NCI-H446 (cell line): ENCODE results near the gene FAM184A.

ENCODE experiments used
- DNase-seq, 2 experiments: peaks; one replicate each; lab custom pipeline; 2025; lab: John Stamatoyannopoulos, UW

FAM184A gene

GRCh38 chr6:118967239-118967638 is 111.2 kb downstream of the FAM184A start:
- DNase-seq, result no peak

GRCh38 chr6:118965843-118966370 is 112.6 kb downstream of the FAM184A start:
- DNase-seq, result no peak

- no peak for DNase-seq
Observed at GRCh38 chr6:118965371-118965770, 113.1 kb downstream of the FAM184A start.

GRCh38 chr6:118963003-118963402 is 115.5 kb downstream of the FAM184A start:
- no peak for DNase-seq

GRCh38 chr6:118959903-118960302 is 118.6 kb downstream of the FAM184A start:
- no peak for DNase-seq

- DNase-seq, result no peak
Observed at GRCh38 chr6:118953391-118953790, 125.1 kb downstream of the FAM184A start.

GRCh38 chr6:118952683-118953082 is 125.8 kb downstream of the FAM184A start:
- no peak for DNase-seq

GRCh38 chr6:118945217-118945616 is 133.2 kb downstream of the FAM184A start:
- DNase-seq, result no peak

- DNase-seq, result no peak
Observed at GRCh38 chr6:118940770-118941169, 137.7 kb downstream of the FAM184A start.

- no peak for DNase-seq
Observed at GRCh38 chr6:118939683-118940082, 138.8 kb downstream of the FAM184A start.

- no peak for DNase-seq
Observed at GRCh38 chr6:118935978-118936703, 142.3 kb downstream of the FAM184A start.

GRCh38 chr6:118935331-118935668 is 143.2 kb downstream of the FAM184A start:
- no peak for DNase-seq

- peak; percentile 45 to 86 for DNase-seq
Observed at GRCh38 chr6:118934461-118935330, 143.8 kb downstream of the FAM184A start, which contains the start of gene MCM9. Gene MCM9, minus strand, starts transcription at chr6:118935159. Its CDS starts 3,436 bp downstream, at chr6:118931723.

GRCh38 chr6:118933855-118934460 is 144.5 kb downstream of the FAM184A start:
- DNase-seq, result no peak

GRCh38 chr6:118932421-118932820 is 146.0 kb downstream of the FAM184A start:
- no peak for DNase-seq

- DNase-seq, result no peak
Observed at GRCh38 chr6:118931436-118931835, 147.0 kb downstream of the FAM184A start.

- DNase-seq, result no peak
Observed at GRCh38 chr6:118930680-118931079, 147.8 kb downstream of the FAM184A start.

GRCh38 chr6:118923035-118923434 is 155.4 kb downstream of the FAM184A start:
- DNase-seq, result no peak

GRCh38 chr6:118921084-118921483 is 157.4 kb downstream of the FAM184A start:
- no peak for DNase-seq

- peak in 1 of 2 experiments; percentile 3 for DNase-seq
Observed at GRCh38 chr6:118918329-118918725, 160.1 kb downstream of the FAM184A start.

GRCh38 chr6:118917546-118918328 is 160.7 kb downstream of the FAM184A start:
- DNase-seq, result no peak

- DNase-seq, result no peak
Observed at GRCh38 chr6:118914598-118914997, 163.9 kb downstream of the FAM184A start.
